Naive thymus-derived CD8-positive, alpha-beta T cell (primary cell): ENCODE results near the gene ULBP2. TPM values are rescaled to one million over a fixed set of nuclear protein-coding genes. Genes with fewer than 3 reads are reported as not detected.
A peak's percentile ranks its signal among the peaks of the same experiment; 100 is the strongest.
"Not testable (repeated sequence)": the region's sequence is repeated elsewhere in the genome, so short reads cannot be mapped to it uniquely, and the experiment has no call there.

ENCODE experiments used
- ATAC-seq, 2 donors: fragments of 150-1000 bp; cut with Tn5 transposase in 1 of 2; sonication (Bioruptor Pico), chemical (Tn5 transposase) in 1 of 2; 1 replicate in 1 of 2; 2 replicates in 1 of 2; pipeline ENCODE4 v1.10.0; 2021; ENCODE audit warnings: mild to moderate bottlenecking in 2 of 2, moderate library complexity in 2 of 2
- POLR2A ChIA-PET: fragments of 350-600 bp; sonication (Branson Sonifier 250); formaldehyde crosslinking; loops from one replicate; lab custom pipeline; 2021; ENCODE audit warnings: antibody characterized with exemption; lab: Charles Lee
- DNase-seq, 10 donors: peaks; one replicate each; pipeline versions ENCODE4 v3.0.0 to v3.0.0-alpha.2; 2020 to 2022
- H3K27ac Mint-ChIP-seq, 10 donors: one replicate each; pipeline ENCODE4 v1.8.0; 2020 to 2022; ENCODE audit warnings: mild to moderate bottlenecking in 10 of 10, mixed read lengths in 10 of 10, moderate library complexity in 4 of 10, inconsistent platforms in 1 of 10
- H3K27me3 Mint-ChIP-seq, 5 donors: one replicate each; pipeline ENCODE4 v1.8.0; 2021 to 2022; ENCODE audit warnings: mixed read lengths in 5 of 5
- H3K36me3 Mint-ChIP-seq, 3 donors: one replicate each; pipeline ENCODE4 v1.8.0; 2020 to 2022; ENCODE audit warnings: mixed read lengths in 3 of 3, mild to moderate bottlenecking in 2 of 3, inconsistent platforms in 1 of 3
- H3K4me1 Mint-ChIP-seq, 4 donors: one replicate each; pipeline ENCODE4 v1.8.0; 2021 to 2022; ENCODE audit warnings: mixed read lengths in 4 of 4
- H3K4me3 Mint-ChIP-seq, 10 donors: one replicate each; pipeline ENCODE4 v1.8.0; 2020 to 2022; ENCODE audit warnings: mild to moderate bottlenecking in 10 of 10, mixed read lengths in 10 of 10, moderate library complexity in 6 of 10, inconsistent platforms in 1 of 10
- H3K9me3 Mint-ChIP-seq, 9 donors: one replicate each; pipeline ENCODE4 v1.8.0; 2020 to 2022; ENCODE audit warnings: mixed read lengths in 9 of 9, mild to moderate bottlenecking in 3 of 9, inconsistent platforms in 1 of 9, moderate library complexity in 1 of 9
- polyA plus RNA-seq, 3 donors: library from polyadenylated mRNA; unstranded; fragments of 300-500 nt; fragmentation: Illumina TruSeq; gene quantifications; one replicate each; pipeline ENCODE4 v1.2.3, GENCODE V29; 2021
- total RNA-seq, 8 experiments: library from RNA in 2 of 8; stranded (reverse) in 2 of 8; gene quantifications; one replicate each; pipeline ENCODE4 v1.2.3 and lab custom pipeline; 2021 to 2026

ULBP2 gene
- total and polyA plus RNA-seq, 5 experiments from 2014 or later, result 0.37 to 0.41 TPM; not detected in 3

DNA sequence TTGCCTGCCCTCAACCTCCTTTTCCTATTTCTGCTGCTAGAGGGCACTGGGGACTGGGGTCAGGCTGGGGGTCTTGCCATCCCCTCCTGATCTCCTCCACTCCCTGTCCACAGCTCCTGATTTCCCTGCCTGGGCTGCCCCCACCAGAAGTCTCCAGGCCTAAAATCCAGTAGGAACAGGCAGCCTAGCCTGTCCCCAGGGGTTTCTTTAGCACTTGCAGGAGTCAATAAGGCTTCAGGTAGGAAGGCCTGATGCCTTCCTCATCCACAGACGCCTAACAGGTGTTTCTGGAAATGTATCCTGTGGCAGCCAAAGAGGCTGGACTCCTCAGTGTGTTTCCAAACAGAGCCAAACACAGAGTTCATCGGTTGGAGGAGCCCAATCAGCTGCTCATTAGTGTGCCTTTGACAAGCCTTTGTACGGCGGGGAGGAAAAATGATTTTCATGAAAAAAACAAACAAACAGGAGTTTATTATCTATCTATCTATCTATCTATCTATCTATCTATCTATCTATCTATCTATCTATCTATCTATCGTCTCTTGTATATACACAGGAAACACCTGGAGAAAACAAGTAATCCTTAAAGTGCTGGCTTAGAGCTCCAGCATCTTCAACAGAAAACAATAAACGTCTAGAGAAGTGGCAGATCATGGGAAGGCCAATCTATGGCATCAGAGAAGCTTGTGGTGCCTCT lies 40.2 kb upstream of the ULBP2 start:
- H3K27me3 Mint-ChIP-seq, result peaks cover 0 to 20% (median 4%) of the 10 kb centered on the region in 5 donors
- no peak overlapping the region for H3K27ac Mint-ChIP-seq
- H3K4me3 Mint-ChIP-seq, result no peak overlapping the region
- H3K9me3 Mint-ChIP-seq, result no peaks in the 10 kb centered on the region
- DNase-seq, result no peak
- H3K36me3 Mint-ChIP-seq, result no peaks in the 10 kb centered on the region
- peaks cover 0 to 1% (median under 1%) of the 10 kb centered on the region in 4 donors for H3K4me1 Mint-ChIP-seq
- ATAC-seq, result no peak
- POLR2A ChIA-PET, result no interaction called here

DNA sequence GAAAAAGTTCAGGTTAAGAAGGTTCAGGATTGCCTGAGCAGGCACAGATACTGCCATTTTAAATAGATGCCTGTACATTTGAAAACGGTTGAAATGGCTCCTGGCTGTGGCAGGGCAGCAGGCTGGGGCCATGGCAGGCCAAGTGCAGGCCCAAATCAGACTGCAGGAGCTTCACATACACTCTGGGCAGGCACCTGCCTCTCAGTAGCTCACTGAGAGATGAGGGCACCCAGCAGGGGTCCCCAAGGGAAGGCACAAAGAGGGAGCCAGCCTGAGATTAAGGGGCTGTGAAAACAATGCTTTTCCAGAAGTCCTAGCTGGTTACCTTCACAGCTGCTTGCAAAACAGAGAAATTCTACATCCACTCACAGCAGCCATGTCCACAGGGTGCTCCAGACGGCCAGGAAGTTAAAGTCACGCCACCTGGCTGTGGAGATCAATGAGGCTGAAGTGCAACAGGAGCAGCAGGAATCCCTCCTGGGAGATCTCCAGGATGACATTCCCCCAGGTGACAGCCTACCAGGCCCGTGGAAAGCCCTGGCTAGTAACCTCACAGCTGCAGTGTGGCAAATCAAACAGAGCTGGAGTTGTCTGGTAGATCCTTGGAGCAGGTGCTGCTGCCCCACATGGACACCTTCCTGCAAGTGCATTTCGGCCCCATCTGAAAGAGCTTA lies 37.7 kb upstream of the ULBP2 start:
- peaks cover 0 to 19% (median 7%) of the 10 kb centered on the region in 9 donors for H3K9me3 Mint-ChIP-seq
- ATAC-seq (no peak), DNase-seq (no peak)
- no peaks in the 10 kb centered on the region for H3K4me1 Mint-ChIP-seq
- POLR2A ChIA-PET, result no interaction called here
- H3K27me3 Mint-ChIP-seq, result peaks cover 0 to 16% (median 4%) of the 10 kb centered on the region in 5 donors
- H3K36me3 Mint-ChIP-seq, result peaks cover 0 to 12% (median 10%) of the 10 kb centered on the region in 3 donors
- no peak overlapping the region for H3K27ac Mint-ChIP-seq
- H3K4me3 Mint-ChIP-seq, result no peak overlapping the region

DNA sequence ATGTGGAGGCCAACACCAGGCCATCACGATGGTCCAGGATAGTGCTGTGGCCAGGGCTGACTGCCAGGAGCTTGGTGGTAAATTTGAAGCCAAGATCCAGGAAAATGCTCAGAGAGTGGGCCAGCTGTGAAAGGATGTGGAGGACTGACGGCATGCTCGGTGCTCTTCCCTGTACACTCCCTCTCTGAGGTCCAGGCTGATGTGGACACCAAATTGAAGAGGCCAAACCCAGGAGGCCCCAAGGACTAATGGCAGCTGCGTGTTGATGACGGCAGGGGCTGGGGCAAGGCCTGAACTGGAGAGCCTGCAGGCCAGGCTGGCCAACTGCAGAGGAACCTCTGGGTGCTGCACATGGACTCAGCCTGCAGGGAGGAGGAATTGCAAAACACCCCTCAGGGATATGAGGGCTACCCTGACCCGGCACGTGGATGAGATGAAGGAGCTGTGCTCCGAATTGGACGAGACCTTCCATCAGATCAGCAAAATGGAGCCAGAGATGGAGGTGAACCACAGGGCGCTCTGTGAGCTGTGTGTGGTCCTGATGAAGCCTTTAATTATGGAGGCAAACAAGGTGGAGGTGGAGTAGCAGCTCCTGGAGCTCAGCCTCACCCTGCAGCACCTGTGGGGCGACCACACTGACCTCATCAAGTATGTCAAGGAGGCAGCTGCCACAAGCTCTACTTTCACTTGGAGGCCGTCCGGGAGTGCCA lies 37.0 kb upstream of the ULBP2 start:
- H3K4me3 Mint-ChIP-seq, result no peak overlapping the region
- H3K9me3 Mint-ChIP-seq, result peaks cover 0 to 24% (median 10%) of the 10 kb centered on the region in 9 donors
- ATAC-seq (no peak), DNase-seq (no peak)
- no peaks in the 10 kb centered on the region for H3K4me1 Mint-ChIP-seq
- peaks cover 0 to 15% (median 12%) of the 10 kb centered on the region in 3 donors for H3K36me3 Mint-ChIP-seq
- POLR2A ChIA-PET, result no interaction called here
- peaks cover 0 to 12% (median 1%) of the 10 kb centered on the region in 5 donors for H3K27me3 Mint-ChIP-seq
- H3K27ac Mint-ChIP-seq, result no peak overlapping the region

DNA sequence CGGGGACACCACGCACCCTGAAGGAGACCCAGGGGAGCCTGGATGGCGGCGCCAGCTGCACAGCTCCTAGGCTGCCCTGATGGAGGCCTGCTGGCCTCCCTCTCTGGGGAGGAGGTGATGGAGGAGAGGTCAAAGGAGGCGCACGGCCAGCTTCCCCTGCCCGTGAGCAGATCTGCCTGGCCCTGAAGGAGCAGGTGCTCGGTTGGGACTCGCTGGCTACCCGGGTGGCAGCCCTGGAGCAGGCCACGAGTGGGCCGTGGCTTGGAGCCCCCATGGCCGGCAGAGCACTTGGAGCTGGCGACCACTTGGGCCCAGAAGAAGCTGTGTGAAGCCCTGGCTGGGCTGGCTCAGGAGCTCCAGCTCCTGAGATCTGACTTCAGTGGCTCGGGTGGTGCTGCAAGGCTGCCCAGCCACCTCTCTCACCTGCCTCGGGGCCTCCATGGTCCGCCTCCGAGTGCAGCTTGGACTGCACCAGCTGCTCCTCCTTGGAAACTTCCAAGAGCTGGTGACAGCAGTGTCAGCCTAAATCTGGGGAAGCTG lies 36.4 kb upstream of the ULBP2 start:
- H3K27me3 Mint-ChIP-seq, result peaks cover 0 to 12% (median 5%) of the 10 kb centered on the region in 5 donors
- ATAC-seq (no peak), DNase-seq (no peak)
- no peaks in the 10 kb centered on the region for H3K4me1 Mint-ChIP-seq
- H3K36me3 Mint-ChIP-seq, result peaks cover 0 to 15% (median 12%) of the 10 kb centered on the region in 3 donors
- POLR2A ChIA-PET, result no interaction called here
- H3K9me3 Mint-ChIP-seq, result peaks cover 0 to 24% (median 10%) of the 10 kb centered on the region in 9 donors
- H3K27ac Mint-ChIP-seq, result no peak overlapping the region
- H3K4me3 Mint-ChIP-seq, result no peak overlapping the region

DNA sequence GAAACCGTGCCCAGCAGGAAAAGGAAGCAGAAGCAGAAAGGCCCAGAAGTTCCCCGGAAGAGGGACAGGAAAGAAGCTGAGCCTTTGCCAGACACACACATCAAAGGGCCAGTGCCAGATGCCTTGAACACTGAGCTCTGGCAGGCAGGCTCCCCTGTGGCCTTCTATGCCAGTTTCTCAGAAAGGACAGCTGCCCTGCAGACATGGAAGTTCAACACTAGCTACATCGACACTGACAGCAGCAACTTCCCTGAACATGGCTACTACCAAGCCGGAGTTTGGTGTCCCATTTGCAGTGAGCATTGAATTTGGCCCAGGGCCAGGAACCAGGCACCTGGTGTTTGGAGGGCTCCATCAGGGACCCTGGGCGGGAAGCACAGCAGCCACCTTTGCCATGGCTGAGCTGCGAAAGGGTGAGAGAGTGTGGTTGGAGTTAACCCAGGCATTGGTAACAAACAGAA lies 35.9 kb upstream of the ULBP2 start:
- H3K27ac Mint-ChIP-seq, result no peak overlapping the region
- no peaks in the 10 kb centered on the region for H3K4me1 Mint-ChIP-seq
- ATAC-seq, result no peak
- H3K9me3 Mint-ChIP-seq, result peaks cover 0 to 24% (median 10%) of the 10 kb centered on the region in 9 donors
- no peak for DNase-seq
- H3K27me3 Mint-ChIP-seq, result peaks cover 0 to 12% (median 10%) of the 10 kb centered on the region in 5 donors
- peaks cover 0 to 15% (median 12%) of the 10 kb centered on the region in 3 donors for H3K36me3 Mint-ChIP-seq
- no peak overlapping the region for H3K4me3 Mint-ChIP-seq
- POLR2A ChIA-PET, result interaction anchor here (0.6 kb wide), 1 partner anchor 1520 kb away, joined by 4 read pairs; no protein-coding TSS in a partner anchor

DNA sequence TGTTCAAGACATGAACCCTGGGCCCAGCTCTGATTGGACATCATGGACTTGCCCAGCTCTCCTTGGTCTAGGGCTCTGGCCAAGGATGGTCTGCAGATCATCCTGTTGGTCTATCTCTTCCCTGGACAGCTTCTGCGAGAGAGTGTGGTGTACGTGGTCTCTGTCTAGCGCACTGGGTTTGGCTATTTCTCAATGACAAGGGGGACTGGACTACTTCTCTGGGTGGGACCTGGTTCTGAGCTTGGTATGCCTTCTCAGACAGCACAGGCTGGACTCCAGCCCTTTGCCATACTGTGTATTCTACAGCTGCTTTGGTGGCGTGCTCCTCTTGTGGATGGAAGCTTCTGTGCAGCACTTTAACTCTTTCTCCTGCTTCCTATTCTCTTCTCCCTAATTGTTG lies 35.4 kb upstream of the ULBP2 start:
- H3K27me3 Mint-ChIP-seq, result peaks cover 0 to 15% (median 15%) of the 10 kb centered on the region in 5 donors
- peaks cover 0 to 15% (median 12%) of the 10 kb centered on the region in 3 donors for H3K36me3 Mint-ChIP-seq
- H3K9me3 Mint-ChIP-seq, result peaks cover 0 to 25% (median 10%) of the 10 kb centered on the region in 9 donors
- H3K27ac Mint-ChIP-seq, result no peak overlapping the region
- H3K4me3 Mint-ChIP-seq, result no peak overlapping the region
- POLR2A ChIA-PET, result interaction anchor here (0.6 kb wide), 1 partner anchor 1520 kb away, joined by 4 read pairs; no protein-coding TSS in a partner anchor
- no peak for DNase-seq
- no peak for ATAC-seq
- H3K4me1 Mint-ChIP-seq, result no peaks in the 10 kb centered on the region

DNA sequence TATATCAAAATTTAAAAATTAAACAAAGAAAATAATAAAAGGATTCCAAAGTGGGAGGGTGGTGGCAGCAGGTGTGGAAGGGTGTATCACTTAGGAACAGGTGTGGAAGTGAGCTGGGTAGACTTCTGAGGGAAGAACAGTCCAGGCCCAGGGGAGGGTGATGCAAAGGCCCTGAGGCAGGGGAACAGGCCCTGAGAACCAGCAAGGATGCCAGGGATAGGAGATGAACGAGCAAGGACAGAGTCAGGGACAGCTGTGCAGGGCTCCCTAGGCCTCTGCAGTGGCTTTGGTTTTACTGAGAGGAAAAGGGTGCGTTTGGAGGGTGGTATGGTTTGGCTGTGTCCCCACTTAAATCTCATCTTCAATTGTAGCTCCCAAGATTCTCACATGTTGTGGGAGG lies 34.5 kb upstream of the ULBP2 start:
- POLR2A ChIA-PET, result no interaction called here
- DNase-seq, result no peak
- H3K9me3 Mint-ChIP-seq, result peaks cover 0 to 25% (median 10%) of the 10 kb centered on the region in 9 donors
- H3K27ac Mint-ChIP-seq, result peak overlapping the region in 1 of 10 donors; percentile 73
- ATAC-seq, result no peak
- H3K4me3 Mint-ChIP-seq, result no peak overlapping the region
- H3K4me1 Mint-ChIP-seq, result no peaks in the 10 kb centered on the region
- H3K36me3 Mint-ChIP-seq, result peaks cover 0 to 15% (median 12%) of the 10 kb centered on the region in 3 donors
- peaks cover 0 to 18% (median 12%) of the 10 kb centered on the region in 5 donors for H3K27me3 Mint-ChIP-seq

DNA sequence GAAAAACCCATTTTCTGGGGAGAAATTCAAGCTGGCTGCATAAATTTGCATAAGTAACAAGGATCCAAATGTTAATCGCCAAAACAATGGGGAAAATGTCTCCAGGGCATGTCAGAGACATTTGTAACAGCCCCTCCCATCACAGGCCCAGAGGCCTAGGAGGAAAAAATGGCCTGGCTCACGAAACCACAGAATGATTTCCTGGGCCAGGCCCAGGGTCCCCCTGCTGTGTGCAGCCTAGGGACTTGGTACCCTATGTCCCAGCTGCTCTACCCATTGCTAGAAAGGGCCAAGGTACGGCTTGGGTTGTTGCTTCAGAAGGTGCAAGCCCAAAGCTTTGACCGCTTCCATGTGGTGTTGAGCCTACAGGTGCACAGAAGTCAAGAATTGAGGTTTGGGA lies 33.3 kb upstream of the ULBP2 start:
- H3K4me1 Mint-ChIP-seq, POLR2A ChIA-PET, H3K27ac Mint-ChIP-seq, H3K4me3 Mint-ChIP-seq, DNase-seq, ATAC-seq: not testable (repeated sequence)
- peaks cover 0 to 15% (median 12%) of the 10 kb centered on the region in 3 donors for H3K36me3 Mint-ChIP-seq
- H3K27me3 Mint-ChIP-seq, result peaks cover 0 to 28% (median 15%) of the 10 kb centered on the region in 5 donors
- peaks cover 0 to 25% (median 10%) of the 10 kb centered on the region in 9 donors for H3K9me3 Mint-ChIP-seq

DNA sequence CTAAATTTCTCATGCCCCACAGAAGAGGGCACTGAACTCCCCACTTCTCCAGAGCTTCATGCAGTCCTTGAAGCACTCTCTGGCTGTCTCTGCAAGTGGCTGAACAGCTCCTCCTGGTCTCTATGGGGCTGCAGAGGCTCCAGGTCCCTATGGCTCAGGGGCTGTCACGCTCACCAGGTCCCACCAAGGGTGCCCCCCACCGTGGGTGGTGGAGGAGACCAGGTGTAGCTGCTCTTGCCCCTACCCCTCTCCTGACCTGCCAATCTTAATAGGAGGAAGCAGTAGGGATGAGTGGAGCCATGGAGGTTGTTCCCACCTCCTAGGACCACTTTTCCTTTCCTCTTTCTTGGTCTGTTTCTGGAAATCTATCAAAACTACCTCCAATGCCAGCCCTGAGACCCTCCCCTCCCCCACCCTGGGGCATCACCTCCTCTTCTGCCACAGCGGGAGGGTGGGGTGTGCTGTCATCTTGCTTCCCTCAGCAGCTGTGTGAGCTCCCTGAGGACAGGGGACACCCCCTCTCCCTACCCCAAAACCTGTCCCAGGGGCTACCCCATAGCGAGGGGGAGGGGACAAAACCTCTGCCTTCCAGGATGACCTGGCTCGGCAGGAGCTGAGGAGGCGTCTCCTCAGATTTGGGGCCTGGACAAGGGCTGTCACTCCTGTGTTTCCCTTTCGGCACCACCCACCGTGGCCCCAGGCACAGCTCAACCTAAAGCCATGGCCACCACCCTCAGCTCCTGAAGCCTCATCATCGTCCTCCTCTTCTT lies 31.9 kb upstream of the ULBP2 start:
- H3K4me3 Mint-ChIP-seq, result no peak overlapping the region
- H3K9me3 Mint-ChIP-seq, result peaks cover 0 to 25% (median 10%) of the 10 kb centered on the region in 9 donors
- no peak overlapping the region for H3K27ac Mint-ChIP-seq
- H3K36me3 Mint-ChIP-seq, result peaks cover 0 to 15% (median 12%) of the 10 kb centered on the region in 3 donors
- POLR2A ChIA-PET, result no interaction called here
- peaks cover 6 to 37% (median 19%) of the 10 kb centered on the region in 5 donors for H3K27me3 Mint-ChIP-seq
- peaks cover 0 to 2% (median 0%) of the 10 kb centered on the region in 4 donors for H3K4me1 Mint-ChIP-seq
- DNase-seq (no peak), ATAC-seq (no peak)

DNA sequence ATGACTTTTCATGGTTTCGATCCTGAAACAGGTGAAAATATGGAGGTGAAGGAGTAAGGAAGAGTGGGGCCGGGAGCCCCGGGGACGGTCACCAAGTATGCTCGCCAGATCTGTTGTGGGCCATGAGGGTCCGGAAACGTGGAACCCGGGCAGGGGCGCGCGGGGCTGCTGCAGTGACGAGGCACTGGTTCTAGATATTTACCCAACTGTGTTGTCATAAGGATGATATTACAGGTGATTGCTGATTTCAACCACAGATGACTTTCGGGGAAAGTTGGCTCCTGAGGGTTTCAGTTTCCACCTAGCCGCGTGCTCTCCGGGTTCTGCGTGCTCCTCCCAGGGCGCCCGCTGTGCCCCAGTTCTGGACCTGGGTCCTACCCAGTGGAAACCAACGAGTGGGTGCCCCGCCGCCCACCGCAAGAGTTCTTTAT lies 31.1 kb upstream of the ULBP2 start:
- Mint-ChIP-seq H3K9me3 (peaks cover 0 to 25% (median 10%) of the 10 kb centered on the region in 9 donors), H3K36me3 (peaks cover 0 to 15% (median 12%) of the 10 kb centered on the region in 3 donors), H3K4me3 (no peak overlapping the region), H3K27ac (peak overlapping the region in 1 of 10 donors; percentile 84), H3K4me1 (peaks cover 0 to 2% (median 0%) of the 10 kb centered on the region in 4 donors), H3K27me3 (peaks cover 6 to 37% (median 19%) of the 10 kb centered on the region in 5 donors)
- DNase-seq, result no peak
- no peak for ATAC-seq
- POLR2A ChIA-PET, result no interaction called here

DNA sequence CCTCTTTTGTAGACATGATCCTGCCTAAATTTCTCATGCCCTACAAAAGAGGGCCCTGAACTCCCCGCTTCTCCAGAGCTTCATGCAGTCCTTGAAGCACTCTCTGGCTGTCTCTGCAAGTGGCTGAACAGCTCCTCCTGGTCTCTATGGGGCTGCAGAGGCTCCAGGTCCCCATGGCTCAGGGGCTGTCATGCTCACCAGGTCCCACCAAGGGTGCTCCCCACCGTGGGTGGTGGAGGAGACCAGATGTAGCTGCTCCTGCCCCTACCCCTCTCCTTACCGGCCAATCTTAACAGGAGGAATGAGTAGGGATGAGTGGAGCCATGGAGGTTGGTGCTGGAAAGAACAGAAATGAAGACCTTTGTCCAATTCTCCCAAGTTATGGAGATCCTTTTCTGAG lies 29.1 kb upstream of the ULBP2 start:
- H3K4me3 Mint-ChIP-seq, DNase-seq, H3K27ac Mint-ChIP-seq, H3K4me1 Mint-ChIP-seq, ATAC-seq, POLR2A ChIA-PET: not testable (repeated sequence)
- Mint-ChIP-seq H3K9me3 (peaks cover 0 to 23% (median 8%) of the 10 kb centered on the region in 9 donors), H3K36me3 (peaks cover 0 to 14% (median 10%) of the 10 kb centered on the region in 3 donors), H3K27me3 (peaks cover 6 to 37% (median 17%) of the 10 kb centered on the region in 5 donors)
